Measurements from ENCODE around the gene RBM47. TPM values are rescaled to one million over a fixed set of nuclear protein-coding genes. Genes with fewer than 3 reads are reported as not detected.
"Not testable (repeated sequence)": the region's sequence is repeated elsewhere in the genome, so short reads cannot be mapped to it uniquely, and the experiment has no call there.

RBM47 gene
- total RNA-seq, 4 donors from 2014 or later: 182 to 423 (median 320) TPM

- no peak for TF ChIP-seq POLR2A (IDR thresholded peaks at IDR 0.05)
- TF ChIP-seq CTCF (IDR thresholded peaks at IDR 0.05): no peak
- Histone ChIP-seq H3K36me3 (peaks cover 0 to 52% (median 3%) of the 10 kb centered on the region in 3 donors), H3K27me3 (no peaks in the 10 kb centered on the region), H3K4me3 (no peak overlapping the region), H3K27ac (no peak overlapping the region), H3K9me3 (no peaks in the 10 kb centered on the region), H3K4me1 (no peaks in the 10 kb centered on the region)
- DNase-seq: no peak
Observed at GRCh38 chr4:40434126-40434687, 195.5 kb downstream of the RBM47 start.

GRCh38 chr4:40432504-40432903 is 197.2 kb downstream of the RBM47 start:
- Histone ChIP-seq H3K9me3 (no peaks in the 10 kb centered on the region), H3K27ac (no peak overlapping the region), H3K36me3 (peaks cover 0 to 50% (median 3%) of the 10 kb centered on the region in 3 donors), H3K4me1 (no peaks in the 10 kb centered on the region), H3K27me3 (no peaks in the 10 kb centered on the region), H3K4me3 (no peak overlapping the region)
- no peak for DNase-seq
- TF ChIP-seq POLR2A (IDR thresholded peaks at IDR 0.05) (no peak), CTCF (IDR thresholded peaks at IDR 0.05) (no peak)

GRCh38 chr4:40427871-40428270 is 201.8 kb downstream of the RBM47 start:
- not testable (repeated sequence) for DNase-seq, H3K4me1 ChIP-seq, H3K9me3 ChIP-seq, H3K27ac ChIP-seq, H3K27me3 ChIP-seq, H3K4me3 ChIP-seq
- H3K36me3 ChIP-seq: peaks cover 0 to 46% (median 0%) of the 10 kb centered on the region in 3 donors

- no peak overlapping the region for H3K4me3 ChIP-seq
- no peak for TF ChIP-seq POLR2A (IDR thresholded peaks at IDR 0.05)
- H3K27me3 ChIP-seq: no peaks in the 10 kb centered on the region
- H3K36me3 ChIP-seq: peaks cover 0 to 46% (median 0%) of the 10 kb centered on the region in 3 donors
- DNase-seq: no peak
- H3K4me1 ChIP-seq: no peaks in the 10 kb centered on the region
- H3K9me3 ChIP-seq: no peaks in the 10 kb centered on the region
- no peak overlapping the region for H3K27ac ChIP-seq
Observed at GRCh38 chr4:40427128-40427527, 202.5 kb downstream of the RBM47 start.

- H3K36me3 ChIP-seq: peaks cover 0 to 46% (median 0%) of the 10 kb centered on the region in 3 donors
- no peak overlapping the region for H3K4me3 ChIP-seq
- no peaks in the 10 kb centered on the region for H3K27me3 ChIP-seq
- no peak overlapping the region for H3K27ac ChIP-seq
- no peaks in the 10 kb centered on the region for H3K4me1 ChIP-seq
- TF ChIP-seq POLR2A (IDR thresholded peaks at IDR 0.05) (no peak), CTCF (IDR thresholded peaks at IDR 0.05) (no peak)
- H3K9me3 ChIP-seq: no peaks in the 10 kb centered on the region
- no peak for DNase-seq
Observed at GRCh38 chr4:40425799-40426574, 203.7 kb downstream of the RBM47 start.

GRCh38 chr4:40423735-40424134 is 205.9 kb downstream of the RBM47 start:
- DNase-seq: no peak
- H3K4me3 ChIP-seq: no peak overlapping the region
- TF ChIP-seq CTCF (IDR thresholded peaks at IDR 0.05) (no peak), POLR2A (IDR thresholded peaks at IDR 0.05) (no peak)
- H3K4me1 ChIP-seq: peaks cover 0 to 12% (median 0%) of the 10 kb centered on the region in 4 donors
- H3K27ac ChIP-seq: no peak overlapping the region
- no peaks in the 10 kb centered on the region for H3K27me3 ChIP-seq
- H3K36me3 ChIP-seq: peaks cover 0 to 39% (median 0%) of the 10 kb centered on the region in 3 donors
- no peaks in the 10 kb centered on the region for H3K9me3 ChIP-seq

All from Peyer's patch (tissue), 4 donors.